C4-2B (cell line): ENCODE measurements around the gene FRMD5.

Experiments
- CTCF ChIP-seq: fragments of 450-650 bp; conservative IDR thresholded peaks from 2 replicates; pipeline ENCODE4 v1.5.1; 2017; ENCODE audit warnings: mild to moderate bottlenecking
- ZFX ChIP-seq: fragments of 450-650 bp; IDR thresholded peaks from 2 replicates; pipeline ENCODE4 v1.6.1; 2017

GRCh38 chr15:44215594-44215993 is 20.5 kb upstream of the FRMD5 start:
- TF ChIP-seq CTCF (no peak), ZFX (no peak)
